Epithelial cell of prostate (primary cell): Measurements from ENCODE around the gene FXYD1.
"Not testable (repeated sequence)": the region's sequence is repeated elsewhere in the genome, so short reads cannot be mapped to it uniquely, and the experiment has no call there.

Experiments used
- DNase-seq: peaks from one replicate; pipeline ENCODE4 v3.0.0-alpha.2; 2011; ENCODE audit warnings: low read depth, low spot score
- H3K27ac ChIP-seq: fragments of 450-650 bp; 2 replicates; pipeline ENCODE4 v1.5.1; 2017; ENCODE audit warnings: mild to moderate bottlenecking

Gene FXYD1

DNA sequence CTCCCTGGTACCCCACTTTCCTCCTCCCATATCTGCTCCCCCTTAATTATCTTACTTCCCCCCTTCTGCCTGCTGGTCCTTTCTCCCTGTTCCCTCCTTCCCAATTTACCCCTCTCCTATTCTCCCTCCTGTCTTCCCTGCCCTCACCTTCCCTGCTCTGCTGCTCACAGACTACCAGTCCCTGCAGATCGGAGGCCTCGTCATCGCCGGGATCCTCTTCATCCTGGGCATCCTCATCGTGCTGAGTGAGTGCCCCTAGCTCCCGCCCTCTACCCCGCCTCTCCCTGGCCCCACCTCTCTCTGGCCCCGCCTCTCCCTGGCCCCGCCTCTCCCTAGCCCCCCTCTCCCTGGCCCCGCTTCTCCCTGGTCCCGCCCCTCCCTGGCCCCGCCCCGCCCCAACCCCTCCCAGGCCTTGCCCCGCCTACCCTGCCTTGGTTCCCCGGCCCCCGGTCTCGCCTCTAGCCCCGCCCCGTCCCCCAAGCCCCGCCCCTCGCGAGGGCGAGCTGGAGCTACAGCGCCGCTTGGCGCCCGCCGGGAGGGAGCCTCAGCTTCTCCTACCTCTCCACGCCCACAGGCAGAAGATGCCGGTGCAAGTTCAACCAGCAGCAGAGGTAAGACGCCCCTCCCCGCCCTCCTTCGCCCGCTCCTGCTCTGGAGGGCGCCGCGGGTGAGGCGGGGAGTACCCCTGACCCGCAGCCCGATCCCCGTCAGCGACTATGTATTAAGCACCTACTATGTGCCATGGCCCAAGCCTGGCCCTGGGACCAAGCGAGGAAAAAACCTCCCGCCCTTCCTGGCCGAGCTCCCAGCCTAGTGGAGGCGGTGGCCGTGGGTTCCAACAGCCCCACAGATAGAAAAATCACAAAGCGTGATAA is 2.6 kb downstream of the FXYD1 start:
- no peak overlapping the region for H3K27ac ChIP-seq

DNA sequence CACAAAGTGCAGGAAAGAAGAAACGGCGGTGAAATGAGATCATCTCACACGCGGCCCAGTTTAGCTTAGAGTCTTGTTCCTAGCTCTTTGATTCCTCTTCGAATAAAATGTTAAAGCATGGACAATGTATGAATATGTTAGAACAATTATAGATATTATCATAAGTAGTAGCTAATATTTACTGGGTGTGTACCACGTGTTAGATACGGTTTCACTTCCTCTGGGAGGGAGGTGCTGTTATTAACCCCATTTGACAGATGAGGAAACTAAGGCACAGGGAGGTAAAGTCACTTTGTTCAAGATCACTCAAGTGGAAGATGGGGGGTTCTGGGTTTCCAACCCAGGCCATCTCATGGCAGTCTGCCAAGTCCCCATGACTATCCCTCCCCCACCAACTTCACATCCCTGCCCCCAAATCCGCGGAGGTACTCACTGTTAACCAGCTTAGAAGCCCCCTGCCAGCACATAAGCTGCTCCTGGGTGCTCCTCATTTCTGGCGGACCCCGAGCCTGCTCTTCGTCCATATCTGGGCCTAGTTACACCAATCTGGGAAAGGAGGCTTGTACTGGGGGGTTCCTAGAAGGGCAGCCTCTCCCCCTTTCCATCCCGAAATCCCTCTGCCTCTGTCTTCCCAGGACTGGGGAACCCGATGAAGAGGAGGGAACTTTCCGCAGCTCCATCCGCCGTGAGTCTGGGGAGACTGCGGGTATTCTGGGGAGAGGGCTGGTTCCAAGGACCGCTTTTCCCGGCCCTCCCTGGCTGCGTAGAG is 3.4 kb downstream of the FXYD1 start:
- H3K27ac ChIP-seq: no peak overlapping the region
- DNase-seq: no peak

More for the DNA sequence above, 2.6 kb downstream of the FXYD1 start:
- peak; percentile 70 for DNase-seq

DNA sequence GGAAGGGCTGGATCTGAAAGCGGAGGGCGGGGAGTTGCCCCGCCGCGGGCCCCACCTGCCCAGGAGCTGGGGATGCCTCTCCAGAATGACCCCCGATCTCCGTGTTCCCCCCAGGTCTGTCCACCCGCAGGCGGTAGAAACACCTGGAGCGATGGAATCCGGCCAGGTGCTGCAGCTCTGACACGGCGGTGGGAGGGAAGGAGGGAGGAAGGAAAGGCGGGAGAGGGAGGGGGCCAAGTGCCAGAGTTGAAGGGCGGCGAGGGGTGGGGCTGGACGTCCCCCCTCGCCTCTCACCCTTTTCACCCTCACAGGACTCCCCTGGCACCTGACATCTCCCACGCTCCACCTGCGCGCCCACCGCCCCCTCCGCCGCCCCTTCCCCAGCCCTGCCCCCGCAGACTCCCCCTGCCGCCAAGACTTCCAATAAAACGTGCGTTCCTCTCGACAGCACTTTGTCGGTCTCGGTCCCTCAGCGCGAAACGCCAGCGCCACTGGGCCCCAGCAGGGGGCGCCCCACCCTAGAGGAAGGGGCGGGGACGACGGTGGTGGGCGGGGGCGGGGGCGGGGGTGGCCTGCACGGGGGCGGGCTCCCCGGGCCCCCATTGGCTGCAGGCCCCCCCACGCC is 4.1 kb downstream of the FXYD1 start:
- H3K27ac ChIP-seq: no peak overlapping the region
- no peak for DNase-seq

DNA sequence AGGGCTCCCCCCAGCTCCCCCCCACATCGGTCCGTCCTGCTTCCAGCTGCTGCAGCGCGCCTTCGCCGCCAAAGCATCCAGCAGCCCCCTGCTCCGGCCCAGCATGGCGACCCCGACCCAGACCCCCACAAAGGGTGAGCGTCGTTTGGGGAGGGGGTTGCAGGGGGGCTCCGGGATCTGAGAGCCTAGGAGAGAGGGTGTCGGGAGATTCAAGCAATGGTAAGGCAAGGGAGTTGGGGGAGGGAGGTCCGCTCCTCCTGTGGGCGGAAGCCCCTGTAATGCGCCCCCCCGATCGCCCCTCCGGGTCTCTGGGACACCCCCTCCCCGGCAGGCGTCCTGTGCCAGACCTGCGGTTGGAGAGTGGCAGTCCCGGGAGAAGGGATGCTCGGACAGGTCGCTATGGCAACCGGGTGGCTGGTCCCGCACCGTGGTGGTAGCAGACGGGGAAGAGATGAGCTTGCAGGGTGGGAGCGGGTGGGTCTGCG is 4.6 kb downstream of the FXYD1 start, which contains the start of gene FXYD7:
TSS of gene FXYD7 (plus strand) at position 25 of the 485 bp plus-strand sequence. CDS start at position 104, 79 bp downstream.
- no peak within 1 kb of the TSS for H3K27ac ChIP-seq
- no peak for DNase-seq

- DNase-seq: no peak
- no peak overlapping the region for H3K27ac ChIP-seq
Measured at GRCh38 chr19:35143818-35144217, 5.2 kb downstream of the FXYD1 start.

- no peak overlapping the region for H3K27ac ChIP-seq
- DNase-seq: no peak
Measured at GRCh38 chr19:35144259-35144599, 5.6 kb downstream of the FXYD1 start.

GRCh38 chr19:35144600-35145436 is 6.2 kb downstream of the FXYD1 start:
- H3K27ac ChIP-seq: no peak overlapping the region
- DNase-seq: no peak

- no peak overlapping the region for H3K27ac ChIP-seq
- no peak for DNase-seq
Measured at GRCh38 chr19:35146746-35147459, 8.3 kb downstream of the FXYD1 start.

DNA sequence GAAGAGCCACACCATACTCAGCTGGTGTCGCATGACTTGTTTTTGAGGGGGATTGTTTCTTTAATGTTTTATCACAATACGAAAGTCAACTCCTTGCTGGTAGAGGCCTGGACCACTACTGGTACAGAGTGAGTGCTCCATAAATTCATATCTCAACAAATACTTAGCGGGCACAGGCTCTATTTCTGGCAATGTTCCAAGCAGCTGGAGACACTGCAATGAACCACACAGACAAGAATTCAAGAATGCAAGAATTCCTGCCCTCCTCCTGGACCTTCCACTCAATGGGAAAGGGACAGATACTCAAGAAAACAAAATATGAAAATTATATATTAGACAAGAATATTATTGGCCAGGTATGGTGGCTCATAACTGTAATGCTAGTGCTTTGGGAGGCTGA is 10.8 kb downstream of the FXYD1 start:
- no peak overlapping the region for H3K27ac ChIP-seq
- no peak for DNase-seq

- H3K27ac ChIP-seq: no peak overlapping the region
- DNase-seq: no peak
Measured at GRCh38 chr19:35150445-35150844, 11.8 kb downstream of the FXYD1 start.

DNA sequence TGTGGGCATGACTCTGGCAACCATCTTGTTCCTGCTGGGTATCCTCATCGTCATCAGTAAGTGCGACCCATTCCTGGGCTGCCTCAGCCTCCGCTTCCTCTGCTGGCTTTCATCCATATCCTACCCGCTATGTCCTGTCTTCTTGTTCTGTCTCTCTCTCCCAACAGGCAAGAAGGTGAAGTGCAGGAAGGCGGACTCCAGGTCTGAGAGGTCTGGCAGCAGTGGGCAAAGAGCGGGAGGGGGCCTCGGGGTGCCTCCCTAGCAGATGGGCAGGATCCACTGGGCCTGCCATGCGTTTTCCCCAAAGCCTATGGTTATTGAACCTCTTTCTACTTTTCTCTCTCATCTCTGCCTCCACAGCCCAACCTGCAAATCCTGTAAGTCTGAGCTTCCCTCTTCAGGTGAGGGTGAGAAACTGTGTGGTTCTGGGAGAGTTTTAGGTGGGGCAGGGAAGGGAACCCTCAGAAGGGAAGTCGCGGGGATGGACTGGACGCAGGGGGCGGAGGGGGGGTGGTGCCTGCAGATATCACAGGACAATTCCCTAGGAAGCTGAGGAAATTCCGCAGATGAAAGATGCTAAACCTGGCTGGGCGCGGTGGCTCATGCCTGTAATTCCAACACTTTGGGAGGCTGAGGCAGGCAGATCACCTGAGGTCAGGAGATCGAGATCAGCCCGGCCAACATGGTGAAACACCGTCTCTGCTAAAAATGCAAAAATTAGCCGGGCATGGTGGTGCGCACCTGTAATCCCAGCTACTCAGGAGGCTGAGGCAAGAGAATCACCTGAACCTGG is 12.8 kb downstream of the FXYD1 start:
- DNase-seq: no peak
- no peak overlapping the region for H3K27ac ChIP-seq

- DNase-seq, H3K27ac ChIP-seq: not testable (repeated sequence)
Measured at GRCh38 chr19:35153129-35153522, 14.5 kb downstream of the FXYD1 start.

- peak overlapping the region; percentile 67 for H3K27ac ChIP-seq
- DNase-seq: no peak
Measured at GRCh38 chr19:35153701-35154524, 15.3 kb downstream of the FXYD1 start.

GRCh38 chr19:35154525-35155406 is 16.1 kb downstream of the FXYD1 start, which contains the start of gene FXYD5:
Gene FXYD5 (plus strand): TSS chr19:35154735. CDS start chr19:35155551, 816 bp downstream.
- peak within 1 kb of the TSS; percentile 67 for H3K27ac ChIP-seq
- DNase-seq: no peak

GRCh38 chr19:35155441-35155840 is 16.8 kb downstream of the FXYD1 start:
- DNase-seq: no peak
- H3K27ac ChIP-seq: peak overlapping the region; percentile 67

- DNase-seq: no peak
- no peak overlapping the region for H3K27ac ChIP-seq
Measured at GRCh38 chr19:35155981-35156672, 17.5 kb downstream of the FXYD1 start.
